PC-9 (cell line): ENCODE measurements around the gene IL1RAPL1. TPM values are rescaled to one million over a fixed set of nuclear protein-coding genes. Genes with fewer than 3 reads are reported as not detected.

Experiments
- BruUV-seq: library from RNA; stranded (reverse); fragments of 400-500 nt; replicated peaks from 2 replicates; lab custom pipeline; 2021; lab: Mats Ljungman, UMichigan
- CTCF ChIA-PET: fragments of 300-600 bp; sonication (Branson Sonifier 250); formaldehyde crosslinking; loops from one replicate; lab custom pipeline; 2022; ENCODE audit warnings: antibody characterized with exemption; lab: Charles Lee
- POLR2A ChIA-PET: fragments of 300-600 bp; sonication (Branson Sonifier 250); formaldehyde crosslinking; loops from one replicate; lab custom pipeline; 2022; ENCODE audit warnings: antibody characterized with exemption; ENCODE audit not compliant: unreplicated experiment; lab: Charles Lee
- DNase-seq, 2 experiments: peaks; one replicate each; pipeline versions ENCODE4 v3.0.0 to v3.0.0-alpha.2; 2015 to 2022; ENCODE audit warnings: mixed read lengths in 1 of 2
- H2AFZ ChIP-seq: fragments of 200-600 bp; sonication (generic); 2 replicates; pipeline ENCODE4 v1.8.1; 2017; ENCODE audit warnings: antibody characterized with exemption
- H3F3A ChIP-seq: fragments of 200-600 bp; sonication (generic); 2 replicates; pipeline ENCODE4 v1.8.1; 2017; ENCODE audit warnings: antibody characterized with exemption, mild to moderate bottlenecking, low read depth; ENCODE audit not compliant: insufficient read depth
- H3K27ac ChIP-seq: fragments of 200-600 bp; sonication (generic); 2 replicates; pipeline ENCODE4 v1.6.1; 2016; ENCODE audit warnings: mixed run types
- H3K27me3 ChIP-seq: fragments of 200-600 bp; sonication (generic); 2 replicates; pipeline ENCODE4 v1.6.1; 2016; ENCODE audit warnings: low read depth, mixed run types; ENCODE audit not compliant: insufficient read depth
- H3K36me3 ChIP-seq: fragments of 200-600 bp; sonication (generic); 2 replicates; pipeline ENCODE4 v1.6.1; 2016; ENCODE audit warnings: low read depth, mixed run types
- H3K4me1 ChIP-seq: fragments of 200-600 bp; sonication (generic); replicated peaks from 2 replicates; pipeline ENCODE4 v1.6.1; 2016; ENCODE audit warnings: mixed run types; ENCODE audit not compliant: insufficient read depth
- H3K4me2 ChIP-seq: fragments of 200-600 bp; sonication (generic); 2 replicates; pipeline ENCODE4 v1.6.1; 2017; ENCODE audit warnings: mixed run types
- H3K4me3 ChIP-seq: fragments of 200-600 bp; sonication (generic); 2 replicates; pipeline ENCODE4 v1.6.1; 2016; ENCODE audit warnings: mixed run types
- H3K79me2 ChIP-seq: fragments of 200-600 bp; sonication (generic); 2 replicates; pipeline ENCODE4 v1.6.1; 2017; ENCODE audit warnings: low read depth, mixed run types
- H3K9me2 ChIP-seq: fragments of 200-600 bp; sonication (generic); 2 replicates; pipeline ENCODE4 v1.8.1; 2017; ENCODE audit warnings: mild to moderate bottlenecking; ENCODE audit not compliant: insufficient read depth
- H3K9me3 ChIP-seq: fragments of 200-600 bp; sonication (generic); 2 replicates; pipeline ENCODE4 v1.8.1; 2016; ENCODE audit warnings: low read depth; ENCODE audit not compliant: insufficient read depth
- H4K20me1 ChIP-seq: fragments of 200-600 bp; sonication (generic); 2 replicates; pipeline ENCODE4 v1.8.1; 2017; ENCODE audit not compliant: insufficient read depth
- CTCF ChIP-seq: fragments of 200-600 bp; sonication (generic); conservative IDR thresholded peaks from 2 replicates; pipeline ENCODE4 v1.6.1; 2017; ENCODE audit warnings: mixed run types, antibody characterized with exemption, mild to moderate bottlenecking, moderate library complexity
- EZH2 ChIP-seq: fragments of 200-600 bp; sonication (generic); IDR thresholded peaks from 2 replicates; pipeline ENCODE4 v1.8.0; 2017; ENCODE audit warnings: antibody characterized with exemption, low read depth
- intact Hi-C: fragments of 100-400 bp; cut with micrococcal nuclease; formaldehyde crosslinking; loops from one replicate; pipeline ENCODE4 v1.10.0; 2022; ENCODE audit not compliant: unreplicated experiment
- total RNA-seq: library from RNA; stranded (reverse); gene quantifications from 2 replicates; pipeline ENCODE4 v1.2.3, GENCODE V29; 2021

The IL1RAPL1 gene
- total RNA-seq, 1 experiment from 2014 or later, result 0.26 TPM

GRCh38 chrX:29477878-29478277 lies 890.6 kb downstream of the IL1RAPL1 start:
- POLR2A ChIA-PET, result no interaction called here

GRCh38 chrX:29478336-29479069 lies 891.3 kb downstream of the IL1RAPL1 start:
- no TSS peak for BruUV-seq
- Histone ChIP-seq H3K4me3 (no peak overlapping the region), H3K9me3 (no peaks in the 10 kb centered on the region), H3F3A (no peaks in the 10 kb centered on the region), H3K27ac (no peak overlapping the region), H3K79me2 (no peaks in the 10 kb centered on the region), H4K20me1 (no peaks in the 10 kb centered on the region), H3K27me3 (no peaks in the 10 kb centered on the region), H3K9me2 (no peaks in the 10 kb centered on the region), H3K4me2 (no peak overlapping the region), H3K4me1 (no peaks in the 10 kb centered on the region), H3K36me3 (no peaks in the 10 kb centered on the region), H2AFZ (no peak overlapping the region)
- DNase-seq, result peak in 1 of 2 experiments; percentile 15
- TF ChIP-seq CTCF (peak; percentile 39; the same call in 1 of the 2 replicates), EZH2 (no peak)
- intact Hi-C loops, result no loop called here
- ChIA-PET CTCF (interaction anchor here (0.6 kb wide), 1 partner anchor 53 kb away, joined by 3 read pairs; no protein-coding TSS in a partner anchor), POLR2A (no interaction called here)

More at GRCh38 chrX:29477878-29478277, 890.6 kb downstream of the IL1RAPL1 start:
- intact Hi-C loops, result no loop called here
- CTCF ChIA-PET, result interaction anchor here (0.6 kb wide), 1 partner anchor 52 kb away, joined by 3 read pairs; no protein-coding TSS in a partner anchor
- no peaks in the 10 kb centered on the region for H3K9me3 ChIP-seq
- no peaks in the 10 kb centered on the region for H3K27me3 ChIP-seq
- H3F3A ChIP-seq, result no peaks in the 10 kb centered on the region
- no TSS peak for BruUV-seq
- no peaks in the 10 kb centered on the region for H3K4me1 ChIP-seq
- no peaks in the 10 kb centered on the region for H3K9me2 ChIP-seq
- H4K20me1 ChIP-seq, result no peaks in the 10 kb centered on the region
- TF ChIP-seq EZH2 (no peak), CTCF (no peak)
- H3K4me2 ChIP-seq, result no peak overlapping the region
- DNase-seq, result no peak
- H3K79me2 ChIP-seq, result no peaks in the 10 kb centered on the region
- no peaks in the 10 kb centered on the region for H3K36me3 ChIP-seq
- H3K27ac ChIP-seq, result no peak overlapping the region
- H2AFZ ChIP-seq, result no peak overlapping the region
- H3K4me3 ChIP-seq, result no peak overlapping the region

DNA sequence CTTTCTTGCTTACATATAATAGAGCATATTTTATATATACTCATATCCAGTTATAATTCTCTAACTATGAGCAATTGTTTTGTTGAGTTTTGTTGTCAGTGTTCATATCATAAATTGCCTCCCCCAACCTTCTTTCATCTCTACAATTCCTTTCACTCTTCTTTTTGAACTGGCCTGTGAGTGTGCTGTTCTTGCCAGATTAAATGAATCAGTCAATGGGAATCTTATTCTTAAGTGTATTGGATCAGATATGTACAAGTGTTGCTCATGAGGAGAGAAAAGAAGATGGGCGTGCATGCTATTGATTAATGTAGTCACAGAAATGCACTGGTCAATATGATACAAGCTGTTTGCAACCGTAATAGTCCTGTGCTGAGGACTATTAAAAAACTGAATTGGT lies 900.0 kb downstream of the IL1RAPL1 start:
- H3K36me3 ChIP-seq, result no peaks in the 10 kb centered on the region
- H3K27me3 ChIP-seq, result no peaks in the 10 kb centered on the region
- ChIA-PET CTCF (no interaction called here), POLR2A (no interaction called here)
- H3K27ac ChIP-seq, result no peak overlapping the region
- H3K4me2 ChIP-seq, result no peak overlapping the region
- H3F3A ChIP-seq, result no peaks in the 10 kb centered on the region
- no peak overlapping the region for H3K4me3 ChIP-seq
- no peak for DNase-seq
- no peaks in the 10 kb centered on the region for H3K4me1 ChIP-seq
- no peaks in the 10 kb centered on the region for H4K20me1 ChIP-seq
- no peaks in the 10 kb centered on the region for H3K9me2 ChIP-seq
- no peak overlapping the region for H2AFZ ChIP-seq
- TF ChIP-seq EZH2 (no peak), CTCF (no peak)
- no peaks in the 10 kb centered on the region for H3K9me3 ChIP-seq
- H3K79me2 ChIP-seq, result no peaks in the 10 kb centered on the region
- BruUV-seq, result no TSS peak
- intact Hi-C loops, result no loop called here
